ENCODE data around the gene CACNA1F. TPM values are rescaled to one million over a fixed set of nuclear protein-coding genes. Genes with fewer than 3 reads are reported as not detected.

CACNA1F gene
- total and polyA plus RNA-seq, 2 donors: 0.05 to 0.10 TPM

DNA sequence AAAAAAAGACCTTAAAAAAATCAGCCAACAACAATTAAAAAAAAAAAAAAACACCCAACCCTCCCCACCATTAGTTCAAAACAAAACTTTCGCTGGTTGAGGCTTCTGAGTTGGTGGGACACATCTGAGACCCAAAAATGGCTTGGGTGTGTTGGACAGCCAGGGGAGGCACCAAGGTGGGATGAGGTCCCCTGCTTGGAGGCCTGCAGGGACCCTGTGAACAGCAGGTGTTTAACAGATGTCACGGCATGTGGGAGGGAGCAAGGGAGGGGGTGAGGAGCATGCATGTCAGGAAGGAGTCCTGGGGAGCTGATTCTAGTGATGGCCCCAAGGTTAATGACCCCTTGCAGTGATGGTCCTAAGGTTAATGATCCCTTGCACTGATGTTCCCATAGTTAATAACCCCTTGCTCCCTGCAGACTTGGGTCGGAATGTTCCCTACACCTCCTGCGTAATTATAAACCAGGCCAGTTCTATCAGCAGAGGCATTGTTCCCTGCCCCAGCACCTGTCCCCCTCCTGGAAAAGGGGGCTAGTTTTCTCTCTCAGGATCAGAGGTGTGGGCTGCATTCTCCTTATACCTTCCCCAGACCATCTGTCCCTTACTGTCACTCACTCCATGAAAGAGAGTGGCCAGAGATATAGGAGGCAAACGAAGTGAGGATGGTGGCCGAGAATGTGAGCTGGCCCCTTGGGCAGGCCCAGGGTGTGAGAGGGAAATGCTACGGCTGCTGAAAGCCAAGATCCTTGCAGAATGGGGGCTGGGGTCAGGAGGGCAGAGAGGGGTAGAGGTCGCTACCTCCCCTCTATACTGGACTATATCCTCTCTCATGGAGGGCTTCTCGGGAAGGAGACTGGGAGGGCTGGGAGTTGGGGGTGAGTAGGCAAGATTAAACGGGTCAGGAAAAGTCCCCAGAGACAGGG lies 33.6 kb upstream of the CACNA1F start:
- H3K36me3 ChIP-seq (ENCODE audit: insufficient read depth): no peaks in the 10 kb centered on the region
- no peak for DNase-seq (ENCODE audit: extremely low spot score)
- H3K4me3 ChIP-seq (ENCODE audit: low read depth, low read length): no peak overlapping the region
- H3K4me1 ChIP-seq (ENCODE audit: insufficient read depth): peaks cover 1% of the 10 kb centered on the region
- WGBS: 69% methylated on average over 10 of the region's 10 CpGs
- H3K27ac ChIP-seq (ENCODE audit: low read depth): no peak overlapping the region

- no peaks in the 10 kb centered on the region for H3K4me1 ChIP-seq (ENCODE audit: insufficient read depth)
- no peak for DNase-seq (ENCODE audit: extremely low spot score)
- H3K4me3 ChIP-seq (ENCODE audit: low read depth, low read length): no peak within 1 kb of the TSS
- no peak within 1 kb of the TSS for H3K27ac ChIP-seq (ENCODE audit: low read depth)
- 89% methylated on average over 11 of the region's 11 CpGs for WGBS
- no peaks in the 10 kb centered on the region for H3K36me3 ChIP-seq (ENCODE audit: insufficient read depth)
These were observed 31.3 kb upstream of the CACNA1F start, which contains the start of gene FOXP3 for GRCh38 chrX:49264460-49264859. FOXP3 (minus strand) TSS chrX:49264710; CDS start chrX:49258505, 6,205 bp downstream.

GRCh38 chrX:49263631-49264030 lies 30.5 kb upstream of the CACNA1F start:
- 82% methylated on average over 10 of the region's 10 CpGs for WGBS
- H3K4me1 ChIP-seq (ENCODE audit: insufficient read depth): no peaks in the 10 kb centered on the region
- H3K4me3 ChIP-seq (ENCODE audit: low read depth, low read length): no peak overlapping the region
- no peaks in the 10 kb centered on the region for H3K36me3 ChIP-seq (ENCODE audit: insufficient read depth)
- DNase-seq (ENCODE audit: extremely low spot score): no peak
- no peak overlapping the region for H3K27ac ChIP-seq (ENCODE audit: low read depth)

GRCh38 chrX:49262603-49263002 lies 29.5 kb upstream of the CACNA1F start:
- Histone ChIP-seq H3K4me3 (ENCODE audit: low read depth, low read length) (no peak overlapping the region), H3K4me1 (ENCODE audit: insufficient read depth) (no peaks in the 10 kb centered on the region), H3K27ac (ENCODE audit: low read depth) (no peak overlapping the region), H3K36me3 (ENCODE audit: insufficient read depth) (no peaks in the 10 kb centered on the region)
- DNase-seq (ENCODE audit: extremely low spot score): no peak
- WGBS: 41% methylated on average over 1 of the region's 1 CpG

DNA sequence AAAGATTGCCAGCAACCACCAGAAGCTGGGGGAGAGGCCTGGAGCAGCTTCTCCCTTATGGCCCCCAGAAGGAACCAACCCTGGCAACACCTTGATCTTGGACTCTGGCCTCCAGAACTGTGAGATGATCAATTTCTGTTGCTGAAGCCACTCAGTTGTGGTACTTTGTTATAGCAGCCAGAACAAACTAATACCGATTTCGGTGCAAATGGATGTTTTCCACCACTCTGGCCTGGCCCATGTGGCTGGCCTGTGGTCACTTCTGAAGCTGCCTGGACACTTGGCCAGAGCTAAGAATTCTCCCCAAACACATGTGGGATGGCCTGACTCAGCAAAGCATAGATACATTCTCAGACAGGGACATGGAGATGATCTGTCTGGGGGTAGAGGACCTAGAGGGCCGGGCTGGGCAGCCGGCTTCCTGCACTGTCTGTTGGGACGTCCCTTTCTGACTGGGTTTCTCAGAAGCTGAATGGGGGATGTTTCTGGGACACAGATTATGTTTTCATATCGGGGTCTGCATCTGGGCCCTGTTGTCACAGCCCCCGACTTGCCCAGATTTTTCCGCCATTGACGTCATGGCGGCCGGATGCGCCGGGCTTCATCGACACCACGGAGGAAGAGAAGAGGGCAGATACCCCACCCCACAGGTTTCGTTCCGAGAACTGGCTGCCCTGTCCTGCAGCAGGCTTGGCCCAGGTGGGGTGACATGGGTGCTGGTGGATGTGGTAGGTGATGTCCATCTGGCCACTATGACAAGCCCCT lies 27.3 kb upstream of the CACNA1F start:
- Histone ChIP-seq H3K27ac (ENCODE audit: low read depth) (no peak overlapping the region), H3K4me1 (ENCODE audit: insufficient read depth) (no peaks in the 10 kb centered on the region), H3K4me3 (ENCODE audit: low read depth, low read length) (no peak overlapping the region), H3K36me3 (ENCODE audit: insufficient read depth) (no peaks in the 10 kb centered on the region)
- DNase-seq (ENCODE audit: extremely low spot score): no peak
- 95% methylated on average over 17 of the region's 17 CpGs for WGBS

GRCh38 chrX:49258749-49259124 lies 25.6 kb upstream of the CACNA1F start:
- WGBS: 87% methylated on average over 5 of the region's 5 CpGs
- Histone ChIP-seq H3K4me1 (ENCODE audit: insufficient read depth) (no peaks in the 10 kb centered on the region), H3K27ac (ENCODE audit: low read depth) (no peak overlapping the region), H3K4me3 (ENCODE audit: low read depth, low read length) (no peak overlapping the region), H3K36me3 (ENCODE audit: insufficient read depth) (no peaks in the 10 kb centered on the region)
- no peak for DNase-seq (ENCODE audit: extremely low spot score)

DNA sequence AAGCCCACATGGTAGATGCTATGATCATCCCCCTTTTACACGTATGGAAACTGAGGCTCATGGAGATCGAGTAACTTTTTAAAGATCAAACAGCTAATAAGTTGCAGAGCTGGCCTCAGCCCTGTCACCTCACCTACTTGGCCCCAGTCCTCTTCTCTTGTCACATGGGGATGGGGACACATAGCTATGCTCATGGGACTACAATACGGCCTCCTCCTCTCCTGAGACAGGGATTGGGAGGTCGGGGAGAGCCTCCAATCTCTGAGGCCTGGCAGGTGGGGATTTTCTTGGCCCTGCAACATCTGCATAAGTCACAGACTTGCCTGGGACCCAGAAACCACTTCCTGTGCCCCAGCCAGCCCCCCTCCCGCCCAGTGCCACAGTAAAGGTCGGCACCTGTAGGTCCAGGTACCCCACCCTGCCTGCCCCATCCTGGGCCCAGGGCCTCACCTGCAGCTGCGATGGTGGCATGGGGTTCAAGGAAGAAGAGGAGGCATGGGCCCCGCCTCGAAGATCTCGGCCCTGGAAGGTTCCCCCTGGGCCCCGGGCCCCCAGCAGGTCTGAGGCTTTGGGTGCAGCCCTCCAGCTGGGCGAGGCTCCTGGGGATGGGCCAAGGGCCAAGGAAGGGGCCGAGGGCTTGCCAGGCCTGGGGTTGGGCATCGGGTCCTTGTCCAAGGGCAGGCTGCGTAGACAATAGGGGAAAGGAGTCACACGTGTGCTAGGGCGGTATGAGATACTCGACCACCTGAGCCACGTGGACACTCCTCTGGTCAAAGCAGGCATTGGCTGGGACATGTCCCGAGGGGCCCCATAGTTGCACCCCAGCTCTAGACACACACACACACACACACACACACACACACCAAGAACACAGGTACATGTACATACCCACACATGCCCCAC lies 25.0 kb upstream of the CACNA1F start:
- H3K4me1 ChIP-seq (ENCODE audit: insufficient read depth): no peaks in the 10 kb centered on the region
- no peak overlapping the region for H3K4me3 ChIP-seq (ENCODE audit: low read depth, low read length)
- DNase-seq (ENCODE audit: extremely low spot score): no peak
- 81% methylated on average over 20 of the region's 20 CpGs for WGBS
- H3K27ac ChIP-seq (ENCODE audit: low read depth): no peak overlapping the region
- no peaks in the 10 kb centered on the region for H3K36me3 ChIP-seq (ENCODE audit: insufficient read depth)

- H3K4me1 ChIP-seq (ENCODE audit: insufficient read depth): no peaks in the 10 kb centered on the region
- H3K4me3 ChIP-seq (ENCODE audit: low read depth, low read length): no peak overlapping the region
- 85% methylated on average over 14 of the region's 14 CpGs for WGBS
- no peaks in the 10 kb centered on the region for H3K36me3 ChIP-seq (ENCODE audit: insufficient read depth)
- no peak for DNase-seq (ENCODE audit: extremely low spot score)
- H3K27ac ChIP-seq (ENCODE audit: low read depth): no peak overlapping the region
These were observed 24.1 kb upstream of the CACNA1F start for GRCh38 chrX:49257074-49257790.

DNA sequence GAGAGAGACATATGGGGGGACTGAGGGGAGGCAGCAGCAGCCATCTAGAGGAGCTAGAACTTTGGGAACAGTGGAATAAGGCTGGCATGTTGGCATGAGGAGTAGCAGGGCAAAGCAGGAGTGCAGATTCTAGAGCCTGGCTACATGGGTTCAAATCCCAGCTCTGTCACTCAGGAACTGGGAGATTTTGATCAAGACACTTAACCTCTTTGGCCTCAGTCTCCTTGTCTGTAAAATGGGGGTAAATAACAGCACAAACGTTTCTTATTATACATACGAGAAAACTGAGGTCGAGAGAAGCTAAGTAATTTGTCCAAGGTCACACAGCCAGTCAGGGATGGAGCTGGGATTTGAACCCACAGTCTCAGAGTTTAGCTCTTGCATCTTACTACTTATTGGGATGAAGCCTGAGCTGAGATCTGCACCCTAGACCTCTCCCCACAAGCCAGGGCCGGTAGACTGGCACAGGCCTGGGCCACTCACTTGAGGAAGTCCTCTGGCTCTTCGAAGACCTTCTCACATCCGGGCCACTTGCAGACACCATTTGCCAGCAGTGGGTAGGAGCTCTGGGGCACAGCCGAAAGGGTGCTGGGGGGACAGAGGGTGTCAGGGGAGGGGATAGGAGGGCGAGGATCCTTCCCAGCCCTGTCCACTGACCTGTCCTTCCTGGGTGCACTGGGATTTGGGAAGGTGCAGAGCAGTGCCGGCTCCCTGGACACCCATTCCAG lies 23.3 kb upstream of the CACNA1F start:
- Histone ChIP-seq H3K36me3 (ENCODE audit: insufficient read depth) (no peaks in the 10 kb centered on the region), H3K27ac (ENCODE audit: low read depth) (no peak overlapping the region), H3K4me3 (ENCODE audit: low read depth, low read length) (no peak overlapping the region), H3K4me1 (ENCODE audit: insufficient read depth) (no peaks in the 10 kb centered on the region)
- 83% methylated on average over 9 of the region's 9 CpGs for WGBS
- DNase-seq (ENCODE audit: extremely low spot score): no peak

GRCh38 chrX:49254639-49255038 lies 21.5 kb upstream of the CACNA1F start:
- DNase-seq (ENCODE audit: extremely low spot score): no peak
- H3K4me3 ChIP-seq (ENCODE audit: low read depth, low read length): no peak overlapping the region
- H3K36me3 ChIP-seq (ENCODE audit: insufficient read depth): no peaks in the 10 kb centered on the region
- 90% methylated on average over 7 of the region's 7 CpGs for WGBS
- H3K4me1 ChIP-seq (ENCODE audit: insufficient read depth): no peaks in the 10 kb centered on the region
- H3K27ac ChIP-seq (ENCODE audit: low read depth): no peak overlapping the region

- 94% methylated on average over 13 of the region's 13 CpGs for WGBS
These were observed 18.2 kb upstream of the CACNA1F start for GRCh38 chrX:49251325-49251724.

DNA sequence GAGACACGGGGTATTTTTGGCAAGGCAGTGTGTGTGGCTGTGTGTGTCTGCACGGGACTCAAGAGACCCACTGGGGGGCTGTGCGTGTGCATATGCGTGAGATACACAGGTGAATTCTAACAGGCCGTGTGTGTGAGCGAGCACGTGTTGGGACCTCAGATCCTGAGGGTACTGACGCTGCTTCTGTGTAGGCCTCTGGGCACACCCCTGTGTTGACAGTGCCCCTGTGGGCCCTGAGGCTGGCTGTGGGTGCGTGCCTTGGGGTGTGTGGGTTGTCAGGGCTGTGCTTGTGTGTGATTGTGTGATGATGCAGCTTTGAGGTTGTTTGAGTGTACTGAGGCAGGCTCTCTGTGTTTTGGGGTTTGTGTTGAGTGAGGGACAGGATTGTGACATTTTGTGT lies 17.4 kb upstream of the CACNA1F start:
- DNase-seq (ENCODE audit: extremely low spot score): no peak
- Histone ChIP-seq H3K4me1 (ENCODE audit: insufficient read depth) (no peaks in the 10 kb centered on the region), H3K4me3 (ENCODE audit: low read depth, low read length) (no peak overlapping the region), H3K27ac (ENCODE audit: low read depth) (no peak overlapping the region), H3K36me3 (ENCODE audit: insufficient read depth) (peaks cover 2% of the 10 kb centered on the region)
- WGBS: 90% methylated on average over 9 of the region's 9 CpGs

More at GRCh38 chrX:49251325-49251724, 18.2 kb upstream of the CACNA1F start:
- Histone ChIP-seq H3K27ac (ENCODE audit: low read depth) (no peak overlapping the region), H3K4me1 (ENCODE audit: insufficient read depth) (no peaks in the 10 kb centered on the region), H3K36me3 (ENCODE audit: insufficient read depth) (peaks cover 2% of the 10 kb centered on the region), H3K4me3 (ENCODE audit: low read depth, low read length) (no peak overlapping the region)
- DNase-seq (ENCODE audit: extremely low spot score): no peak
